Activated naive CD8-positive, alpha-beta T cell treated with anti-CD3 and anti-CD28 coated beads, Interleukin-2, amount 10 ng/mL, durations not matched to agents 7 days and 5 days (primary cell): Measurements from ENCODE around the gene RANBP1. TPM values are rescaled to one million over a fixed set of nuclear protein-coding genes. Genes with fewer than 3 reads are reported as not detected.

Source experiments
- ATAC-seq: fragments of 150-1000 bp; cut with Tn5 transposase; one replicate; pipeline ENCODE4 v1.10.0; 2021; ENCODE audit warnings: low read depth, moderate library complexity
- POLR2A ChIA-PET: fragments of 350-600 bp; sonication (Branson Sonifier 250); formaldehyde crosslinking; loops from one replicate; lab custom pipeline; 2021; ENCODE audit warnings: antibody characterized with exemption; lab: Charles Lee
- DNase-seq: peaks from one replicate; pipeline ENCODE4 v3.0.0; 2021
- H3K27ac Mint-ChIP-seq: one replicate; pipeline ENCODE4 v1.8.0; 2022; ENCODE audit warnings: mild to moderate bottlenecking, mixed read lengths
- H3K27me3 Mint-ChIP-seq: one replicate; pipeline ENCODE4 v1.8.0; 2022; ENCODE audit warnings: mild to moderate bottlenecking, moderate library complexity, mixed read lengths
- H3K36me3 Mint-ChIP-seq: one replicate; pipeline ENCODE4 v1.8.0; 2021; ENCODE audit warnings: mild to moderate bottlenecking, mixed read lengths
- H3K4me1 Mint-ChIP-seq: one replicate; pipeline ENCODE4 v1.8.0; 2021; ENCODE audit warnings: mixed read lengths
- H3K4me3 Mint-ChIP-seq: one replicate; pipeline ENCODE4 v1.8.0; 2022; ENCODE audit warnings: mild to moderate bottlenecking, moderate library complexity, mixed read lengths
- H3K9me3 Mint-ChIP-seq: one replicate; pipeline ENCODE4 v1.8.0; 2021; ENCODE audit warnings: mixed read lengths
- total RNA-seq, 2 experiments: library from RNA; stranded (reverse); gene quantifications; one replicate each; pipeline ENCODE4 v1.2.3, GENCODE V29; 2021

Gene RANBP1
- total RNA-seq, 2 experiments from 2014 or later = 190 to 203 TPM

- H3K4me3 Mint-ChIP-seq = peak overlapping the region; percentile 49
- H3K9me3 Mint-ChIP-seq = no peaks in the 10 kb centered on the region
- H3K36me3 Mint-ChIP-seq = no peaks in the 10 kb centered on the region
- POLR2A ChIA-PET = no interaction called here
- H3K27me3 Mint-ChIP-seq = no peaks in the 10 kb centered on the region
- ATAC-seq (no peak), DNase-seq (no peak)
- peaks cover 12% of the 10 kb centered on the region for H3K4me1 Mint-ChIP-seq
- H3K27ac Mint-ChIP-seq = no peak overlapping the region
Observed at GRCh38 chr22:20133930-20134549, 18.1 kb downstream of the RANBP1 start.

DNA sequence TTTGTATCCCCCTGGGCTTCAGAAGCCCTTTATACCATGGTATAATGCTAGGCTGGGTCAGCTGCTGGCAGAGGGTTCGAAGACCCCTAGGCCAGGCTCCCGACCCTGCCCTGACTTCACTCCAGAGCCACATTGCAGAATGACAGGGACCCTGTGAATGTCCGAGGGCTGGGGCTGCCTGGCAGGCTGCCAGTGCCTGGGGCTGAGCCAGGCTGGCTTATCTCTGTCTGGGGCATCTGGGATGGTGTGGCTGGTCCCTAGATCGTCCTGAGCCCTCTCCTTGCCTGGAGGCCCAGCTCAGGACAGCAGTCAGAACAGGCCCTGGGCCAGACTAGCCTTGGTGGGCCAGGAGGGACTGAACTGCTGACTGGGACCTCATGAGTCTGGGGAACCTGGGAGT is 19.4 kb downstream of the RANBP1 start:
- POLR2A ChIA-PET = no interaction called here
- no peak for ATAC-seq

DNA sequence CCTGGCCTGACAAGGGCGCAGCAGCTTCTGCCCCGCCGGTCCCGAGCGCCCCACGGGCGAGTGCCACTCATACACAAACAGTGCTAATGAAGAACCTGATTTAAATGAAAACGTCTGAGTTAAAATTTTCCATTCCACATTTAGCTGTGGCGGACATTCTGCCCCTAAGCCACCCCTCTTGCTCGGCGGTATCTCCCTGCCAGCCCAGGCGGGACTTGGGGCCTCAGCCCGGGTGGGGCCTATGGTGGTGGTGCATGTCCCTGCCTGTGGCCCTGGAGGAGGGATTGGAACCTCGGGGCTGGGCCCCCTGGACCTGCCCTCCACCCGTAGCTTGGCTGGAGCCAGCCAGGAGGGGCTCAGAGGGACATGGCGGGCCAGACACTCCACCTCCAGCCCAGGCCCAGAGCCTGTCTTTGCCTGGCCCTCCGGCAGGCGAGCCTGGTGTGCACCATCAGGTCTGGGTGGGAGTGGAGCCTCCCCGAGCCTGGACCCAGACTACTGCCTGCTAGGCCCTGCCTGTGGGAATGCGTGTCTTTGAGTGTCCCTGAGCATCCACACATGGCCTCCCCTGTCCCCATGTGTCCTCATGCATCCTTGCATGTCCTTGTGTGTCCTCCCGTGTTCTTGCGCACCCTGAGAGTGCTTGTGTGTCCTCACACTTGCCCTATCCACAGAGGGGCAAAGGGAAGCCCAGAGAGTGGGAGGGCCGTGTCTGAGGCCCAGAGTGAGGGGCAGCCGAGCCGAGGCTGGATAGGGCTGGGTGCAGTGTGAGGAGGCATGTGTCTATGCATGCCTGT is 20.1 kb downstream of the RANBP1 start:
- no peak overlapping the region for H3K27ac Mint-ChIP-seq
- no peaks in the 10 kb centered on the region for H3K9me3 Mint-ChIP-seq
- H3K36me3 Mint-ChIP-seq = peaks cover 1% of the 10 kb centered on the region
- H3K27me3 Mint-ChIP-seq = no peaks in the 10 kb centered on the region
- H3K4me1 Mint-ChIP-seq = peaks cover 8% of the 10 kb centered on the region
- no peak overlapping the region for H3K4me3 Mint-ChIP-seq
- ATAC-seq = no peak
- POLR2A ChIA-PET = no interaction called here
- no peak for DNase-seq

More for the DNA sequence above, 19.4 kb downstream of the RANBP1 start:
- no peak overlapping the region for H3K4me3 Mint-ChIP-seq
- no peak for DNase-seq
- H3K36me3 Mint-ChIP-seq = peaks cover 1% of the 10 kb centered on the region
- H3K27me3 Mint-ChIP-seq = no peaks in the 10 kb centered on the region
- H3K27ac Mint-ChIP-seq = no peak overlapping the region
- H3K9me3 Mint-ChIP-seq = no peaks in the 10 kb centered on the region
- H3K4me1 Mint-ChIP-seq = peaks cover 8% of the 10 kb centered on the region

DNA sequence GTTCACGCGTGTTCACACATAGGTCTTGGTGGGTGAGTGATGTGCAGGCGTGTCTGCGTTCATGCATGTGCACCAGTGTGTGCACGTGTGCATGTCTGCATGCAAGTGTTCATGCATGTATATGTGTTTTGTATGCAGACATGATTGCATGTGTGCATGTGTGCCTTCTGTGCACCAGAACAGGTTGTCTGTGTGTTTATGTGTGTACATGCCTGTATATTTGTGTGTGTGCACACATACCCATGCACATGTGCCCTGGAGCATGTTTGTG is 20.6 kb downstream of the RANBP1 start:
- Mint-ChIP-seq H3K4me1 (peaks cover 8% of the 10 kb centered on the region), H3K4me3 (no peak overlapping the region), H3K36me3 (peaks cover 1% of the 10 kb centered on the region), H3K27me3 (no peaks in the 10 kb centered on the region), H3K27ac (no peak overlapping the region), H3K9me3 (no peaks in the 10 kb centered on the region)
- ATAC-seq = no peak
- POLR2A ChIA-PET = no interaction called here
- DNase-seq = no peak

DNA sequence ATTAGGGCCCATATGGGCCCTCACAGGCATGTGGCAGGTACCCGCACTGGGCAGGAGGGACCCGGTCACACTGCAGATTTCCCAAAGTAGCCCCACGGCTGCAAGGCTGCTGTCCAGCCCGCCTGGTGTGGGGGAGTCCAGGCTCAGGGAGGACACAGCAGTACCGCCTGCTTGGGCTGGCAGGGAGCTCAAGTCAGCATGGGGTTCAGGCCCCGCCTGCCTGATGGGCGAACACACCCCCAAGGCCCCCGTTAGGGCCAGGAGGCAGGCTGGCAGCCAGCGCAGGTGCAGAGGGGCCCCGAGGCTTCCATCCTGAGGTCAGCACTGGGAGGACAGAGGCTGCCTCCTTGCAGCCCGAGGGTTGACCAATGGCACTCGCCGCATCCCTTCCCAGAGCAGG is 21.2 kb downstream of the RANBP1 start:
- Mint-ChIP-seq H3K4me1 (peaks cover 8% of the 10 kb centered on the region), H3K27ac (no peak overlapping the region), H3K27me3 (no peaks in the 10 kb centered on the region), H3K4me3 (no peak overlapping the region), H3K9me3 (no peaks in the 10 kb centered on the region), H3K36me3 (peaks cover 1% of the 10 kb centered on the region)
- ATAC-seq = no peak
- DNase-seq = no peak
- POLR2A ChIA-PET = no interaction called here

DNA sequence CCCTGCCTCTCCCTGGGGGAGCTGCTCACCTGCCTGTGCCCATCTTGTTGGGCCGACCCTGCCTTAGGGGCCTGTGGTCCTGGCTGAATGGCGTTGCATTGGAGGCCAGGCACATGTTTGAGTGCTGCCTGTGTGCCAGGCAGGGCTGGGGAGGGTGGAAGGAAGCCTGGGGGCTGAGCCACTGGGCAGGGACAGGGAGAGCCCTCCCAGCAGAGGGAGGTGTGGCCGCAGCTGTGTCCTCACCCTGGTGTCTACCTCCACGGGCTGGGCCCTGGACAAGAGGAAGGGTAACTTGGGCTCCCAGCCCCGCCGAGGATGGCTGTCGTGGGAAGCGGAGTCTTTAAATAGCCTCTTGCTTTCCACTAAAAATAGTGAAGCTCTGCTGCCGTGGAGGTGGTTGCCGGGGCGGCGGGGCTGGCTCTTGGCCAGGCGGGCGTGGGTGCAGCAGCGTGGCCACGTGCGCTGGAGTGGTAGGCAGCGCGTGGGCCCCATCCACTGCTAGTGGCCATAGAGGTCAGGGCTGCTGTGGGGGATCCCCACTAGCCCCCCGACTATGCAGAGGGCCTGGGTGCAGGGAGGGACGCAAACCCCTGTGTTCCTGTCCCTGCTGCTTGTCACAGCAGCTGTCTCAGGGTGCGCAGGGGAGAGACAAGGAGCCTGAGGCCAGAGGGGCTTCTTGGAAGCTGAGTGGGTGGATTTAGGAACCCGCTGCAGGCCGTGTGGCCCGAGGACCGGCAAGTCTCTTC is 21.9 kb downstream of the RANBP1 start:
- Mint-ChIP-seq H3K4me3 (no peak overlapping the region), H3K9me3 (no peaks in the 10 kb centered on the region), H3K4me1 (peaks cover 7% of the 10 kb centered on the region), H3K27me3 (no peaks in the 10 kb centered on the region), H3K36me3 (peaks cover 1% of the 10 kb centered on the region), H3K27ac (no peak overlapping the region)
- ATAC-seq (no peak), DNase-seq (no peak)
- POLR2A ChIA-PET = no interaction called here

- no peak overlapping the region for H3K27ac Mint-ChIP-seq
- DNase-seq (no peak), ATAC-seq (no peak)
- H3K4me1 Mint-ChIP-seq = peaks cover 5% of the 10 kb centered on the region
- H3K27me3 Mint-ChIP-seq = no peaks in the 10 kb centered on the region
- no peak overlapping the region for H3K4me3 Mint-ChIP-seq
- no peaks in the 10 kb centered on the region for H3K9me3 Mint-ChIP-seq
- H3K36me3 Mint-ChIP-seq = peaks cover 1% of the 10 kb centered on the region
- POLR2A ChIA-PET = no interaction called here
Observed at GRCh38 chr22:20138417-20138738, 22.5 kb downstream of the RANBP1 start.

DNA sequence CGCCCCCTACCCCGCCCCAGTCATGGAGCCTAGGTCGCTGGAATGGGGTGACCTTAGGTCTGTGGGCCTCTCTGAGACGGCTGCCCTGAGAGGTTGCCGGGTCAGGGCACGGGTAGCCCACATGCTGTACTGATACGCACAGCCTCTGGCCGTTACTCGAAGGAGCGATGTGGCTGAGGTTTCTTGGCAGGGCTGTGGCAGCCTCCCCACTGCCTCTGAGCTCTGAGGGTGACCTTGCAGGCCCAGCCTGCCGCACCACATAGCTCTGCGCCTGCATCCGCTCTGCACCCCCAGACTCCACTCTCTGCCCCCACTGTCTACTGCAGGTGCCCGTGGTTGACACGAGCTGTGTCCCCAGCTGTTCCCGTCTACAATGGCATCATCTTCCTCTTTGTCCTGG is 23.0 kb downstream of the RANBP1 start:
- no peaks in the 10 kb centered on the region for H3K9me3 Mint-ChIP-seq
- POLR2A ChIA-PET = no interaction called here
- no peak overlapping the region for H3K27ac Mint-ChIP-seq
- no peaks in the 10 kb centered on the region for H3K27me3 Mint-ChIP-seq
- no peak overlapping the region for H3K4me3 Mint-ChIP-seq
- H3K4me1 Mint-ChIP-seq = peaks cover 3% of the 10 kb centered on the region
- peaks cover 1% of the 10 kb centered on the region for H3K36me3 Mint-ChIP-seq
- DNase-seq (no peak), ATAC-seq (no peak)

GRCh38 chr22:20139391-20140106 is 23.6 kb downstream of the RANBP1 start:
- Mint-ChIP-seq H3K27me3 (no peaks in the 10 kb centered on the region), H3K4me1 (peaks cover 3% of the 10 kb centered on the region), H3K27ac (no peak overlapping the region), H3K9me3 (no peaks in the 10 kb centered on the region), H3K36me3 (peaks cover 1% of the 10 kb centered on the region), H3K4me3 (no peak overlapping the region)
- POLR2A ChIA-PET = no interaction called here
- ATAC-seq (no peak), DNase-seq (no peak)

- H3K36me3 Mint-ChIP-seq = peaks cover 1% of the 10 kb centered on the region
- H3K27me3 Mint-ChIP-seq = no peaks in the 10 kb centered on the region
- H3K27ac Mint-ChIP-seq = no peak overlapping the region
- POLR2A ChIA-PET = no interaction called here
- no peak for ATAC-seq
- DNase-seq = no peak
- H3K9me3 Mint-ChIP-seq = no peaks in the 10 kb centered on the region
- no peak overlapping the region for H3K4me3 Mint-ChIP-seq
- peaks cover 3% of the 10 kb centered on the region for H3K4me1 Mint-ChIP-seq
Observed at GRCh38 chr22:20140107-20140445, 24.2 kb downstream of the RANBP1 start.

DNA sequence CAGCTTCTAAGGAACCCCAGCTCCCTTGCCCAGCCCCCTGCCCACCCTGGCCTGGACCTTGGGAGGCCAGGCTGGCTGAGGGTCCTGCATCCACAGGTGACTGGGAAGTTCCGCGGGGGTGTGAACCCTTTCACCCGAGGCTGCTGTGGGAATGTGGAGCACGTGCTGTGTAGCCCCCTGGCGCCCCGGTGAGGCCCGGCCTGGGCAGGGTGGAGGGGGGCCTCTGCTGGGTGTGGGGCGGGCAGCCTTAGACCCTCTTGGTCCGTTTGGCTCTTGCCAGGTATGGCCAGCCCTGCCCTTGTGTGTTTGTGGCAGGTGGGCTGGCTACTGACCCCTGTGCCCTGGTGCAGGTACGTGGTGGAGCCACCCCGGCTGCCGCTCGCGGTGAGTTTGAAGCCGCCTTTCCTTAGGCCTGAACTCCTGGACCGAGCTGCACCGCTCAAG is 24.6 kb downstream of the RANBP1 start:
- Mint-ChIP-seq H3K4me3 (no peak overlapping the region), H3K27ac (no peak overlapping the region), H3K9me3 (no peaks in the 10 kb centered on the region), H3K27me3 (no peaks in the 10 kb centered on the region), H3K4me1 (peaks cover 3% of the 10 kb centered on the region), H3K36me3 (peaks cover 1% of the 10 kb centered on the region)
- DNase-seq = no peak
- POLR2A ChIA-PET = no interaction called here
- ATAC-seq = no peak

- Mint-ChIP-seq H3K27me3 (no peaks in the 10 kb centered on the region), H3K36me3 (peaks cover 1% of the 10 kb centered on the region), H3K9me3 (no peaks in the 10 kb centered on the region), H3K4me1 (peaks cover 1% of the 10 kb centered on the region), H3K4me3 (no peak overlapping the region), H3K27ac (no peak overlapping the region)
- DNase-seq (no peak), ATAC-seq (no peak)
- POLR2A ChIA-PET = no interaction called here
Observed at GRCh38 chr22:20141186-20142077, 25.5 kb downstream of the RANBP1 start.
